ENCODE results near the gene CRHR1.

DNA sequence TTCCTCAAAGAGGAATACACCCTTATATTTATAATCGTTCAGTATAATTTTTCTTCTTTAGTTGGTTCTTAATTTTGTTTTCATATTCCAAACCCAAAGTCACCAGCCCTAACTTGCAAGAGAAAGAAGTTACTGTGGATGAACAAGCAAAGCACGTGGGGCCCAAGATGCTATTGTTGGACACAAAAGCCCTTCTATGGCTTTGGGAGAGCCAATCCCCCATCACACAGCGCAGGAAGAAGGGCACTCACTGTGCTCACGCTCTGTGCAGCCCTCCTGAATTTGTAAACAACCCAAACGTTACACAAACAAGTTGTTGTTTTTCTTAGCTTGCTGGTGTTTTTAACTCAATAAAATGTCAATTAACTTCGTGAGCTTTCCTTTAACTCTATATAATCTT lies 83.1 kb downstream of the CRHR1 start:
- TF ChIP-seq, protein P1, sequence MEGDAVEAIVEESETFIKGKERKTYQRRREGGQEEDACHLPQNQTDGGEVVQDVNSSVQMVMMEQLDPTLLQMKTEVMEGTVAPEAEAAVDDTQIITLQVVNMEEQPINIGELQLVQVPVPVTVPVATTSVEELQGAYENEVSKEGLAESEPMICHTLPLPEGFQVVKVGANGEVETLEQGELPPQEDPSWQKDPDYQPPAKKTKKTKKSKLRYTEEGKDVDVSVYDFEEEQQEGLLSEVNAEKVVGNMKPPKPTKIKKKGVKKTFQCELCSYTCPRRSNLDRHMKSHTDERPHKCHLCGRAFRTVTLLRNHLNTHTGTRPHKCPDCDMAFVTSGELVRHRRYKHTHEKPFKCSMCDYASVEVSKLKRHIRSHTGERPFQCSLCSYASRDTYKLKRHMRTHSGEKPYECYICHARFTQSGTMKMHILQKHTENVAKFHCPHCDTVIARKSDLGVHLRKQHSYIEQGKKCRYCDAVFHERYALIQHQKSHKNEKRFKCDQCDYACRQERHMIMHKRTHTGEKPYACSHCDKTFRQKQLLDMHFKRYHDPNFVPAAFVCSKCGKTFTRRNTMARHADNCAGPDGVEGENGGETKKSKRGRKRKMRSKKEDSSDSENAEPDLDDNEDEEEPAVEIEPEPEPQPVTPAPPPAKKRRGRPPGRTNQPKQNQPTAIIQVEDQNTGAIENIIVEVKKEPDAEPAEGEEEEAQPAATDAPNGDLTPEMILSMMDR (IDR thresholded peaks at IDR 0.05), result no peak
- TF ChIP-seq POLR2AphosphoS5 (IDR thresholded peaks at IDR 0.05) (no peak), POLR2A (IDR thresholded peaks at IDR 0.05) (no peak)
